Ovary (tissue), 9 donors: ENCODE results near the gene ZNF768. TPM values are rescaled to one million over a fixed set of nuclear protein-coding genes. Genes with fewer than 3 reads are reported as not detected.

Source experiments
- DNase-seq, 5 donors: peaks; one replicate each; pipeline ENCODE4 v3.0.0-alpha.2; 2019 to 2020
- H3K27ac ChIP-seq, 2 donors: fragments of 200-600 bp; one replicate each; pipeline versions ENCODE4 v1.5.1 to v1.8.0; 2019 to 2022
- H3K27me3 ChIP-seq: fragments of 200-600 bp; one replicate; pipeline ENCODE4 v1.8.0; 2022
- H3K36me3 ChIP-seq: fragments of 200-600 bp; sonication (generic); one replicate; pipeline ENCODE4 v1.5.1; 2019
- H3K4me1 ChIP-seq: one replicate; pipeline ENCODE4 v1.8.1; 2013; ENCODE audit warnings: mild to moderate bottlenecking, moderate library complexity; ENCODE audit not compliant: insufficient read depth
- H3K4me3 ChIP-seq: fragments of 200-600 bp; sonication (generic); one replicate; pipeline ENCODE4 v1.5.1; 2017
- H3K9me3 ChIP-seq, 2 donors: fragments of 200-600 bp in 1 of 2; sonication (generic) in 1 of 2; one replicate each; pipeline versions ENCODE4 v1.5.1 to v1.8.1; 2013 to 2019; ENCODE audit warnings: mild to moderate bottlenecking in 1 of 2, moderate library complexity in 1 of 2
- EP300 ChIP-seq: sonication (generic); formaldehyde crosslinking; IDR thresholded peaks from one replicate; pipeline ENCODE4 v1.6.1; 2017; ENCODE audit warnings: antibody characterized with exemption
- POLR2A ChIP-seq: fragments of 450-650 bp; IDR thresholded peaks from one replicate; pipeline ENCODE4 v1.6.1; 2017; ENCODE audit warnings: antibody characterized with exemption, mild to moderate bottlenecking, moderate library complexity
- WGBS, 3 donors: extraction: QIAGEN DNeasy Blood & Tissue Kit in 1 of 3; methylation state at CpG; one replicate each; pipeline versions ENCODE4 v1.1.5 to v1.1.7; 2013 to 2017; 5-methylcytosine and 5-hydroxymethylcytosine counted together
- intact Hi-C, 4 donors: fragments of 100-400 bp; cut with DNase I; formaldehyde crosslinking; loops; one replicate each; pipeline versions ENCODE4 v1.11.0 to v1.15.1; 2022 to 2023
- polyA plus RNA-seq, 2 donors: library from polyadenylated mRNA; stranded (reverse); fragments of 200-250 nt in 1 of 2; fragments of 350-450 nt in 1 of 2; fragmentation: Illumina TruSeq in 1 of 2; extraction: RNeasy Lipid Tissue Mini Kit (QIAGEN cat#74804) in 1 of 2; gene quantifications; one replicate each; pipeline ENCODE4 v1.2.3, GENCODE V29; 2013 to 2014
- total RNA-seq, 7 donors: library from RNA; depleted of rRNA in 2 of 7; stranded (reverse); fragments of >200 nt in 2 of 7; fragmentation: NEBNext Ultra II Directional in 3 of 7; extraction: Animal tissue kit (Norgen Biotek cat#: 25700) in 3 of 7; gene quantifications; one replicate each; pipeline versions ENCODE4 v1.1.0 to v1.2.4, GENCODE V29; 2016 to 2023
- TF ChIP-seq, protein P1 (sequence below), 3 donors: fragments of 450-650 bp in 2 of 3; fragments of 200-600 bp in 1 of 3; IDR thresholded peaks; one replicate each; pipeline versions ENCODE4 v1.5.1 to v1.8.0; 2016 to 2022; ENCODE audit warnings: antibody characterized with exemption in 3 of 3, mild to moderate bottlenecking in 1 of 3
- donor health status: DM: no; HTN: no; CAD: no; lungs with moderate emphysema.
- donor health status: DM: no; HTN: no; CAD: no.
- donor health status: Bipolar disorder and iron deficiency.
- donor health status: DM: yes; HTN: yes; CAD: no.
- donor health status: DM: no; HTN: no; CAD: no.
- donor health status: DM: yes; HTN: yes; CAD: no.

ZNF768 gene
- total and polyA plus RNA-seq, 9 donors: 12.4 to 43.2 (median 38.6) TPM

DNA sequence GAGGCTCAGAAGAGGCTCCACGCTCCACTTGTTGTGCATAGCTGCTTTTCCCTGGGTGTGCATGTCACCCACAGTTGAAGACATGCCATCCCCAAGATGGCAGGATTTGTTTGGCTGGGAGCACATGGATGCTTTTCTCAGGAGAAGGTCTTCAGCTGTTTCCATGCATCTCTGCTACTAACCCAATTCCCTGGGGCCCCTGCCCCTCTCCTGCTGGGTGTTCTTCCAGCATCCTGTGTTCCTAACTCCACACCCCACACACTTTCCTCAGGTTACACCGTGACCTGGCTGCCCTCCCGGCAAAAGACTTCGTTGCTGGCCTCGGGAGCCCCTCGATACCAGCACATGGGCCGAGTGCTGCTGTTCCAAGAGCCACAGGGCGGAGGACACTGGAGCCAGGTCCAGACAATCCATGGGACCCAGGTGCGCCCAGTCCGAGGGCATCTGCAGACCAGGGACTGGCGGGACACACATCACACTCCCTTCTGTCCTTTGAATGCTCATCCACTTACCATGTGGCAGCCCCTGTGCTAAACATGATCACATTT is 32.4 kb downstream of the ZNF768 start:
- no peak for DNase-seq
- Histone ChIP-seq H3K4me1 (no peaks in the 10 kb centered on the region), H3K27ac (no peak overlapping the region), H3K36me3 (no peaks in the 10 kb centered on the region), H3K27me3 (no peaks in the 10 kb centered on the region), H3K4me3 (no peak overlapping the region), H3K9me3 (no peaks in the 10 kb centered on the region)
- intact Hi-C loops: no loop called here
- TF ChIP-seq POLR2A (no peak), EP300 (no peak)
- TF ChIP-seq, protein P1, sequence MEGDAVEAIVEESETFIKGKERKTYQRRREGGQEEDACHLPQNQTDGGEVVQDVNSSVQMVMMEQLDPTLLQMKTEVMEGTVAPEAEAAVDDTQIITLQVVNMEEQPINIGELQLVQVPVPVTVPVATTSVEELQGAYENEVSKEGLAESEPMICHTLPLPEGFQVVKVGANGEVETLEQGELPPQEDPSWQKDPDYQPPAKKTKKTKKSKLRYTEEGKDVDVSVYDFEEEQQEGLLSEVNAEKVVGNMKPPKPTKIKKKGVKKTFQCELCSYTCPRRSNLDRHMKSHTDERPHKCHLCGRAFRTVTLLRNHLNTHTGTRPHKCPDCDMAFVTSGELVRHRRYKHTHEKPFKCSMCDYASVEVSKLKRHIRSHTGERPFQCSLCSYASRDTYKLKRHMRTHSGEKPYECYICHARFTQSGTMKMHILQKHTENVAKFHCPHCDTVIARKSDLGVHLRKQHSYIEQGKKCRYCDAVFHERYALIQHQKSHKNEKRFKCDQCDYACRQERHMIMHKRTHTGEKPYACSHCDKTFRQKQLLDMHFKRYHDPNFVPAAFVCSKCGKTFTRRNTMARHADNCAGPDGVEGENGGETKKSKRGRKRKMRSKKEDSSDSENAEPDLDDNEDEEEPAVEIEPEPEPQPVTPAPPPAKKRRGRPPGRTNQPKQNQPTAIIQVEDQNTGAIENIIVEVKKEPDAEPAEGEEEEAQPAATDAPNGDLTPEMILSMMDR (IDR thresholded peaks at IDR 0.05): no peak
- 56 to 70% (median 63%) methylated on average over 11 of the region's 11 CpGs for WGBS, 3 donors

DNA sequence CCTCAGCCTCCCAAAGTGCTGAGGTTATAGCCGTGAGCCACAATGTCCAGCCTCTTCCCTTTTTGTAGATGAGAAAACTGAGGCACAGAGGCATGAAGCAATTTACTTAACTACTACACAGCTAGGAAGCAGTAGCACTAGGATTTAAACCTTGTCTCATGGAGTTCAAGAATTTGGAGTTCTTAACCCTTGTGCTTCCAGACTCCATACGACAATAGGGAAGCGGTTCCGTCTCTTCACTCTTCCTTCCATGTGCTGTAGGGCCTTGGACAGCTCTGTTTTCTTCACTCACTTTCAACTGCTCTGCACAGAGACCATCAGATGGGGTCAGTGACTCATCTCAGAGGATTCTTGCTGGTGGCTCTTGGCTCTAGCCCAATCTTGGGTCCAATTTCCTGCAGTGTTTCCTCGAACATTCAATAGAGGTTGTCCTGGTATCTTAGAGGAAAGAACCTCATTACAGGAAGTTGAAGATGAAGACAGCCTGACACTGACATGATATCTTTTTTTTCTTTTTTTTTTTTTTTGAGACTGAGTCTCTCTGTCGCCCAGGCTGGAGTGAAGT is 34.5 kb downstream of the ZNF768 start:
- no peak overlapping the region for H3K27ac ChIP-seq
- intact Hi-C loops: no loop called here
- 31 to 45% (median 33%) methylated on average over 6 of the region's 6 CpGs for WGBS, 3 donors
- H3K9me3 ChIP-seq: no peaks in the 10 kb centered on the region
- no peak for DNase-seq
- TF ChIP-seq, protein P1 (IDR thresholded peaks at IDR 0.05): no peak
- TF ChIP-seq POLR2A (no peak), EP300 (no peak)
- H3K27me3 ChIP-seq: no peaks in the 10 kb centered on the region
- H3K36me3 ChIP-seq: no peaks in the 10 kb centered on the region
- no peaks in the 10 kb centered on the region for H3K4me1 ChIP-seq
- no peak overlapping the region for H3K4me3 ChIP-seq

DNA sequence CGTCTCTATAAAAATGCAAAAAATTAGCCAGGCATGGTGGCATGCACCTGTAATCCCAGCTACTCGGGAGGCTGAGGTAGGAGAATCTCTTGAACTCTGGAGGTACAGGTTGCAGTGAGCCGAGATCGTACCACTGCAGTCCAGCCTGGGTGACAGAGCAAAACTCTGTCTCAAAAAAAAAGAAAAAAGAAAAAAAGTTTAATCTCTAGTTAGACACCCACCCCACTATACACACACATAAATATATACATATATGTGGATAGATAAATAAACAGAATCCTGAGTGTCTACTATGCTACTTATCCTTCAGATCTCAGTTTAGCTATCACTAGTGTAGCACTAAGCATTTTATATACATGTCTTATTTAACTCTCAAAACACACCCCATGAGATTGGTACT is 35.1 kb downstream of the ZNF768 start:
- no peaks in the 10 kb centered on the region for H3K9me3 ChIP-seq
- H3K4me3 ChIP-seq: no peak overlapping the region
- intact Hi-C loops: no loop called here
- DNase-seq: no peak
- no peaks in the 10 kb centered on the region for H3K27me3 ChIP-seq
- H3K36me3 ChIP-seq: no peaks in the 10 kb centered on the region
- TF ChIP-seq POLR2A (no peak), EP300 (no peak)
- TF ChIP-seq, protein P1 (IDR thresholded peaks at IDR 0.05): no peak
- WGBS, 3 donors: 74 to 78% (median 76%) methylated on average over 4 of the region's 4 CpGs
- H3K27ac ChIP-seq: no peak overlapping the region
- H3K4me1 ChIP-seq: no peaks in the 10 kb centered on the region

DNA sequence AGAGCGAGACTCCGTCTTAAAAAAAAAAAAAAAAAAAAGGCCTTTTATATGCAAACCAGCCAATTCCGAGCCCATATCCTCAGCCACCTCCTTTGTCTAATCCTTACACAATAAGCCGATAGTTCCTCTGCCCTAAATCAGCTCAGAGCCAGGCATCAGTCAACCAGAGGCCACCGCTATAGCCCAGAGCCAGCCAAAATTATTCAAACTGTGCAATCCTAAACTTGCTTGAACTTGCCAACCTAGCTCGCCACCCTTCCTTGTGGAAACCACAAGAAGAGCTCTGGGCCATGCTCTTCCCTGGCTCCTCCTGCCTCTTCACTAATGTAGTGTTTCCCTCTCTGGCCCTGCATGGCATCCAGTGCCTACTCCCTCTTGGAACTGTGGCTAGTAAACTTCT is 36.2 kb downstream of the ZNF768 start:
- no peak for TF ChIP-seq EP300
- TF ChIP-seq, protein P1 (IDR thresholded peaks at IDR 0.05): no peak
- no peak for TF ChIP-seq POLR2A
- no peak overlapping the region for H3K4me3 ChIP-seq
- 79 to 85% (median 83%) methylated on average over 6 of the region's 6 CpGs for WGBS, 3 donors
- H3K27me3 ChIP-seq: no peaks in the 10 kb centered on the region
- DNase-seq: no peak
- no peaks in the 10 kb centered on the region for H3K4me1 ChIP-seq
- H3K36me3 ChIP-seq: no peaks in the 10 kb centered on the region
- intact Hi-C loops: no loop called here
- H3K9me3 ChIP-seq: no peaks in the 10 kb centered on the region
- H3K27ac ChIP-seq: no peak overlapping the region
